ENCODE data around the gene PPP1R13L. TPM values are rescaled to one million over a fixed set of nuclear protein-coding genes. Genes with fewer than 3 reads are reported as not detected.
"Not testable (repeated sequence)": the region's sequence is repeated elsewhere in the genome, so short reads cannot be mapped to it uniquely, and the experiment has no call there.

PPP1R13L gene
- total and polyA plus RNA-seq, 8 donors: 12.9 to 51.4 (median 17.0) TPM

DNA sequence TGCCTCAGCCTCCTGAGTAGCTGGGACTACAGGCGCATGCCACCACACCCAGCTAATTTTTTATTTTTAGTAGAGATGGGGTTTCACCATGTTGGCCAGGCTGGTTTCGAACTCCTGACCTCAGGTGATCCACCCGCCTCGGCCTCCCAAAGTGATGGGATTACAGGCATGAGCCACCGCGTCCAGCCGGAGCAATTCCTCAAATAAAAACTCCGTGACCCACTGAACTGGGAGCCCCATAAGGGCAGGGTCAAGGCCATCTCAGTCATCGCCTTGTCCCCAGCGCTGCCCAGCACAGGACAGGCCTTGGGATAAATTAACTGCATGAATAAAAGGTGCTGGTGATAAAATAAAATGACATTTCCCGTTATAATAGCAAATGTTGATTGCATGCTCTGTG is 25.0 kb upstream of the PPP1R13L start:
- H3K27ac ChIP-seq; H3K4me3 ChIP-seq; H3K36me3 ChIP-seq; ATAC-seq; DNase-seq; H3K9me3 ChIP-seq; intact Hi-C loops (cut with DNase I): not testable (repeated sequence)
- Histone ChIP-seq H3K4me1 (peaks cover 0 to 51% of the 10 kb centered on the region in 2 donors), H3K27me3 (peaks cover 0 to 20% of the 10 kb centered on the region in 2 donors)

DNA sequence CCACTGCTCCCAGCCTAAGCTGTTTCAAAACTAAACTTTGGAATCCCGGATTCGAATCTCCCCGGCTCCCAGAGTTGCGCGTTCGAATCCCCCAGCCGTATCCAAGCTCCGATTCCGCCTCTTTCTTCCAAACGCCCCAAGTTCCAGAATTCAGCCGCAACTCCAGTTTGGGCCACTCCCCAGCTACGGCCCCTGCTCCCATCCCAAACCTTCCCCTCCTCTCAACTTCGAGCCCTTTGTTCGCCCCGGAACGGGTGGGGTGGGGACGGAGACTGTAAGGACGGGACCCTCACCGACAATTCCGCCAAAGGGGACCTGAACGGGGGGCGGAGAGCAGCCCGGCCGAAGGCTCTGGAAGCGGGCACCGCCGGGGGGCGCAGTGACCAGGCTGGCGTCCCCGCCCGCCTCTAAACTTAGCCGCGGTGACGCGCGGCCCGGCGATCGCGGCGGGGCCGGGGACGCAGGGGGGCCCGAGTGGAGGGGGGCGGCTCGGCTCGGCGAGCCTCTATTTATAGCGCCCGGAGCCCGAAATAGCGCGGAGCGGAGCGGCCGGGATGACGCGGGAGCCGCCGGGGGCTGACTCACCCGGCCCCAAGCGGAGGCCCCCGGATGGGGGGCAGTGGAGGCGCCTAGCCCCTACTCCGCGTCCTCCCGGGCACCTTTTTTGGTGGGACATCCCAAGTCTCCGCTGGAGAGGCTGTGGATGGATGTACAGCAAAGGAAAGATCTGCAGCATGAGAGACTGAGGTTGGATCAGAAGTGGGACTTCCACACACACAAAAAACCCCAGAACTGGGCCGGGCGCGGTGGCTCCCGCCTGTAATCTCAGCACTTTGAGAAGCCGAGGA is 23.7 kb upstream of the PPP1R13L start:
- TF ChIP-seq, protein P1, sequence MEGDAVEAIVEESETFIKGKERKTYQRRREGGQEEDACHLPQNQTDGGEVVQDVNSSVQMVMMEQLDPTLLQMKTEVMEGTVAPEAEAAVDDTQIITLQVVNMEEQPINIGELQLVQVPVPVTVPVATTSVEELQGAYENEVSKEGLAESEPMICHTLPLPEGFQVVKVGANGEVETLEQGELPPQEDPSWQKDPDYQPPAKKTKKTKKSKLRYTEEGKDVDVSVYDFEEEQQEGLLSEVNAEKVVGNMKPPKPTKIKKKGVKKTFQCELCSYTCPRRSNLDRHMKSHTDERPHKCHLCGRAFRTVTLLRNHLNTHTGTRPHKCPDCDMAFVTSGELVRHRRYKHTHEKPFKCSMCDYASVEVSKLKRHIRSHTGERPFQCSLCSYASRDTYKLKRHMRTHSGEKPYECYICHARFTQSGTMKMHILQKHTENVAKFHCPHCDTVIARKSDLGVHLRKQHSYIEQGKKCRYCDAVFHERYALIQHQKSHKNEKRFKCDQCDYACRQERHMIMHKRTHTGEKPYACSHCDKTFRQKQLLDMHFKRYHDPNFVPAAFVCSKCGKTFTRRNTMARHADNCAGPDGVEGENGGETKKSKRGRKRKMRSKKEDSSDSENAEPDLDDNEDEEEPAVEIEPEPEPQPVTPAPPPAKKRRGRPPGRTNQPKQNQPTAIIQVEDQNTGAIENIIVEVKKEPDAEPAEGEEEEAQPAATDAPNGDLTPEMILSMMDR (IDR thresholded peaks at IDR 0.05): peak in 1 of 2 donors; percentile 25
- intact Hi-C loops (cut with DNase I): no loop called here
- no peaks in the 10 kb centered on the region for H3K9me3 ChIP-seq
- peak overlapping the region; percentile 27 to 33 for H3K27ac ChIP-seq
- H3K4me1 ChIP-seq: peaks cover 7 to 63% of the 10 kb centered on the region in 2 donors
- DNase-seq (peak in 2 of 4 donors; percentile 62 to 78), ATAC-seq (peak; percentile 20)
- peak overlapping the region; percentile 32 to 40 for H3K4me3 ChIP-seq
- no peaks in the 10 kb centered on the region for H3K36me3 ChIP-seq
- peaks cover 0 to 20% of the 10 kb centered on the region in 2 donors for H3K27me3 ChIP-seq

DNA sequence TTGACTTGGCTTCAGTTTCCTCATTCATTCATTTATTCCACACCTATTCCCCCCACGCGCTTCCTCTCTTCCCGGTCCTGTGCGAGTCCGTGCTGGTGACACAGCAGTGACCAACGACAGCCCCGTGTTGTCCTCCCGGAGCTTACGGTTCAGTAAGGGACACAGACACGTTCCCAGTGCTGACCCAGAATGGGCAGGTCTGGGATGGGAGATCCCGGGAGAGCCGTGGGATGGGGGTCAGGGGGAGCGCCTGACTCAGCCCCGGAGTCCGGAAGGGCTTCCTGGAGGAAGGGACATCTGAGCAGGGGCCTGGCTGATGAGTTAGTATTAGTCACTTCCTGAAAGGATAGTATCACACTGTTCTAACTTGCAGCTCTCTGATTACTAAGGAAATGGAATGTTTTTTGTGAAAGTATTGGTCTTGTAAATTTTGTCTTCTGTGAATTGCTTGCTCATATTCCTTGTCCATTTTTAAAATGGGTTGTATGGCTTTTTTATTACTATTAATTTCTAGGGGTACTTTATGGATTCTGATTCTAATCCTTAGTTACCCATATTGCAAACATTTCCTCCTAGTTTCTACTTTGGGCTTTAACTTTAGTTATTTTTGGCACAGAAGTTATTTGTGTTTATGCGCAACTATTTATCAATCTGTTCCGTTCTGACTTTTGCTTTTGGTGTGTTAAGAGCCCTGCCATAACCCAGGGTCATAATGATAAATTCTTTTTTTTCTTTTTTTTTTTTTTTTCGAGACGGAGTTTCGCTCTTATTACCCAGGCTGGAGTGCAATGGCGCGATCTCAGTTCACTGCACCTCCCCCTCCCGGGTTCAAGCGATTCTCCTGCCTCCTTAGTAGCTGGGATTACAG is 19.6 kb upstream of the PPP1R13L start:
- H3K9me3 ChIP-seq: no peaks in the 10 kb centered on the region
- intact Hi-C loops (cut with DNase I): no loop called here
- peak in 2 of 4 donors; percentile 83 to 87 for DNase-seq
- peak overlapping the region; percentile 50 to 61 for H3K4me3 ChIP-seq
- peaks cover 12 to 90% of the 10 kb centered on the region in 2 donors for H3K4me1 ChIP-seq
- H3K27ac ChIP-seq: peak overlapping the region; percentile 93 to 97
- peaks cover 0 to 19% of the 10 kb centered on the region in 2 donors for H3K27me3 ChIP-seq
- TF ChIP-seq, protein P1 (IDR thresholded peaks at IDR 0.05): no peak
- H3K36me3 ChIP-seq: peaks cover 0 to 16% of the 10 kb centered on the region in 2 donors
- ATAC-seq: peak; percentile 57

DNA sequence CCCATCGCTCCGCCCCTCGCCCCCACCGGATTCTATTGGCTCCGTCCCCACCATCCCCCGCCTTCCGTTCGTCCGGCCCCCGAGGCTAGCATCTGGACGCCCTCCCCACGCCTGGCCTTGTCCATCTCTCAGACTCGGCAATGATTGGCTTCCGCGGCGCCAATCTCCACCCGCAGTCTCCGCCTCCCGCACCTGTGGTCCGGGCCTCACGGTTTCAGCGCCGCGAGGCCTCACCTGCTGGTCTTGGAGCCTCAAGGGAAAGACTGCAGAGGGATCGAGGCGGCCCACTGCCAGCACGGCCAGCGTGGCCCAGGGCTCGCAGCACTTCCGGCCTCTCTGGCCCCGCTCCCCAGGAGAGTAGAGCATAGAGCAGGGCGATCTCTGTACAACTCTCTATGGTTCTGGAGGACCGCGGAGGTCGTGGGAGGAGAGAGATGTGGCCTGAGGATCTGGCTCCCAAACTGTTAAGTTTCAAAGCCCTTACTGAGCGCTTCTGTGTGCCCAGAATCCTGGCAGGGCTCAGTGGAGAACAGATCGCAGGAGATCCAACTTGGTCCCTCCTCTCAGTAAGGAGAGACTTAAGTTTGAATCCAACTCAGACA is 18.8 kb upstream of the PPP1R13L start, which contains the start of gene ERCC1:
Gene ERCC1 (minus strand): TSS at position 329 of the 602 bp plus-strand sequence. CDS start 543 bp downstream, outside the sequence.
- DNase-seq (peak; percentile 83 to 98 (median 95)), ATAC-seq (peak; percentile 88)
- Histone ChIP-seq H3K36me3 (peaks cover 0 to 24% of the 10 kb centered on the region in 2 donors), H3K9me3 (no peaks in the 10 kb centered on the region), H3K4me3 (peak within 1 kb of the TSS; percentile 50 to 61), H3K27me3 (peaks cover 0 to 11% of the 10 kb centered on the region in 2 donors), H3K4me1 (peaks cover 12 to 90% of the 10 kb centered on the region in 2 donors), H3K27ac (peak within 1 kb of the TSS; percentile 93 to 97)
- intact Hi-C loops (cut with DNase I): no loop called here
- TF ChIP-seq, protein P1 (IDR thresholded peaks at IDR 0.05): no peak

DNA sequence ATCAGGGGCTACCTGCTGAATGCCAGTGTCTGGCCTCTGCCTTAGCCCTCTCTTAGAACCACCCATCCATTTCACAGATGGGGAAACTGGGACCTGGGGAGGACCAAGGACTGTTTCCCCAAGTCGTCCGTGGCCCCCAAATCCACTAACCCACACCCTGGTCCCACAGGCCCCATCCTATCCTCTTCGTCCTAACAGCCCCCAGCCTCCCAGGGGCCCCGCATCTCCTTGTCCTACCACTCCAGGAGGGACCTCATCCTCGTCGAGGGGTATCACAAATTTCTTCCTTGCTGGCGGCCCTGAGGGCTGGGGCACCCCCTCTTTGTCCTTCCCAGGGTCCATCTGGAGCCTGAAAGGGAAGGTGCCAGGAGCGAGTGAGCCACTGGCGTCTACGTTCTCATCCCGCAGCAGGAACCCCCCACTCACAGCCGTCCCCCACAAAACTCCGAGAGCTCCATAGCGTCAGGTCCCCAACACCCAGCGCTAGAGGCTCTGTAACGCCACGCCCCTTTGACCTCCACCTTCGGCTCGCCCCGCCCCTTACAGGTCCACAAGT is 18.2 kb upstream of the PPP1R13L start:
- H3K9me3 ChIP-seq: no peaks in the 10 kb centered on the region
- H3K4me3 ChIP-seq: peak overlapping the region; percentile 50 to 61
- peaks cover 0 to 6% of the 10 kb centered on the region in 2 donors for H3K27me3 ChIP-seq
- TF ChIP-seq, protein P1 (IDR thresholded peaks at IDR 0.05): no peak
- no peak for ATAC-seq
- intact Hi-C loops (cut with DNase I): no loop called here
- peaks cover 12 to 85% of the 10 kb centered on the region in 2 donors for H3K4me1 ChIP-seq
- peak overlapping the region; percentile 93 to 97 for H3K27ac ChIP-seq
- DNase-seq: no peak
- peaks cover 0 to 29% of the 10 kb centered on the region in 2 donors for H3K36me3 ChIP-seq
